IMR-90 (cell line): ENCODE data around the gene SYVN1.

Experiments
- CEBPB ChIP-seq: IDR thresholded peaks from 2 replicates; pipeline ENCODE4 v1.6.1; 2012; ENCODE audit warnings: low read depth, low read length, improper control_type of control experiment
- POLR2A ChIP-seq: IDR thresholded peaks from 2 replicates; pipeline ENCODE4 v1.6.1; 2012; ENCODE audit warnings: mild to moderate bottlenecking, low read depth, low read length
- RAD21 ChIP-seq: IDR thresholded peaks from 2 replicates; pipeline ENCODE4 v1.6.1; 2012; ENCODE audit warnings: low read length, improper control_type of control experiment
- RCOR1 ChIP-seq: IDR thresholded peaks from 2 replicates; pipeline ENCODE4 v1.6.1; 2012; ENCODE audit warnings: mild to moderate bottlenecking, low read length, improper control_type of control experiment; ENCODE audit not compliant: insufficient replicate concordance
- TF ChIP-seq, protein P1 (sequence below): conservative IDR thresholded peaks from 2 replicates; pipeline ENCODE4 v1.5.1; 2012; ENCODE audit warnings: mild to moderate bottlenecking, low read depth, low read length, improper control_type of control experiment
- TF ChIP-seq, protein P2 (sequence below): fragments of 150-350 bp; IDR thresholded peaks from 2 replicates; pipeline ENCODE4 v1.6.1; 2016; ENCODE audit warnings: low read depth, mild to moderate bottlenecking, low read length, moderate library complexity, borderline replicate concordance

DNA sequence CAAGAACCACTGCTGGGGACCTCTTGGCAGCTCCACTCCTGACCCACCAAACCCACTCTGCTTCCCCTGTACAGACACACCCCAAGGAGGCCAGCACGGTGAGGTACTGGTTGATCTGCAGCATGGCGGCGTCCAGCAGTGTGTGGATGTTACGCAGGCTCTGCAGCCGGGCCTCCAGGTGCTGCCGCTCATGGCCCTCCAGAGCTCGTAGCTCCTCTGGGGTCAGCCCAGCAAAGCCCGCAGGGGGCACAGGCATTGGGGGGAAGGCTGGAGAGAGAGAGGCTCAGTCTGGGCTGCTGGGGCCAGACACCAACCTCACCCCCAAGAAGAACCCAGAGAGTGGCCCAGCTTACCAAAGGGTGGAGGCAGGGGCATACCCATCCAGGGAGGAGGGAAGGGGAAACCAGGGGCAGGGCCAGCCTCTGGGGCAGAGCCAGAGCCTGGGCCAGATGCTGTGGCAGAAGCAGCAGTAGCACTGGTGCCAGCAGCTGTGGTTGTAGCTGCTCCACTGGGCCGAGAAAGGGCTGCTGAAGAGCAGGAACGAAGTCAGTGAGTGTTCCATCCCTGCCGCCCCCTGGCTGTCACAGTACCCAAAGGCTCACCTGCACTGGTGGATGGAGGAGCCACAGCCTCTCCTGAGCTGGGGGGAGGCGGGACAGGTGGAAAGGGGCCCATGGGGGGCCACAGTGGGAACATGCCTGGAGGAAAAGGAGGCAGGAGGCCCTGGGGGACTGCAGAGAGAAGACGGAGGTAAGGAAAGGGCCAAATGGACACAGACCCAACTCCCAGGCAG is 4.5 kb downstream of the SYVN1 start:
- TF ChIP-seq, protein P1, sequence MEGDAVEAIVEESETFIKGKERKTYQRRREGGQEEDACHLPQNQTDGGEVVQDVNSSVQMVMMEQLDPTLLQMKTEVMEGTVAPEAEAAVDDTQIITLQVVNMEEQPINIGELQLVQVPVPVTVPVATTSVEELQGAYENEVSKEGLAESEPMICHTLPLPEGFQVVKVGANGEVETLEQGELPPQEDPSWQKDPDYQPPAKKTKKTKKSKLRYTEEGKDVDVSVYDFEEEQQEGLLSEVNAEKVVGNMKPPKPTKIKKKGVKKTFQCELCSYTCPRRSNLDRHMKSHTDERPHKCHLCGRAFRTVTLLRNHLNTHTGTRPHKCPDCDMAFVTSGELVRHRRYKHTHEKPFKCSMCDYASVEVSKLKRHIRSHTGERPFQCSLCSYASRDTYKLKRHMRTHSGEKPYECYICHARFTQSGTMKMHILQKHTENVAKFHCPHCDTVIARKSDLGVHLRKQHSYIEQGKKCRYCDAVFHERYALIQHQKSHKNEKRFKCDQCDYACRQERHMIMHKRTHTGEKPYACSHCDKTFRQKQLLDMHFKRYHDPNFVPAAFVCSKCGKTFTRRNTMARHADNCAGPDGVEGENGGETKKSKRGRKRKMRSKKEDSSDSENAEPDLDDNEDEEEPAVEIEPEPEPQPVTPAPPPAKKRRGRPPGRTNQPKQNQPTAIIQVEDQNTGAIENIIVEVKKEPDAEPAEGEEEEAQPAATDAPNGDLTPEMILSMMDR, result no peak
- TF ChIP-seq RCOR1 (no peak), POLR2A (no peak), RAD21 (no peak), CEBPB (no peak)
- TF ChIP-seq, protein P2, sequence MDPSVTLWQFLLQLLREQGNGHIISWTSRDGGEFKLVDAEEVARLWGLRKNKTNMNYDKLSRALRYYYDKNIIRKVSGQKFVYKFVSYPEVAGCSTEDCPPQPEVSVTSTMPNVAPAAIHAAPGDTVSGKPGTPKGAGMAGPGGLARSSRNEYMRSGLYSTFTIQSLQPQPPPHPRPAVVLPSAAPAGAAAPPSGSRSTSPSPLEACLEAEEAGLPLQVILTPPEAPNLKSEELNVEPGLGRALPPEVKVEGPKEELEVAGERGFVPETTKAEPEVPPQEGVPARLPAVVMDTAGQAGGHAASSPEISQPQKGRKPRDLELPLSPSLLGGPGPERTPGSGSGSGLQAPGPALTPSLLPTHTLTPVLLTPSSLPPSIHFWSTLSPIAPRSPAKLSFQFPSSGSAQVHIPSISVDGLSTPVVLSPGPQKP, result no peak
